T-helper 1 cell treated with Interleukin-12 subunit alpha and Interleukin-12 subunit beta and Interleukin-4 antibody, amounts not matched to agents 30 μg/mL and 1 μg/mL, for 36 hours (primary cell): Measurements from ENCODE around the gene RHBDL1.
A peak's percentile ranks its signal among the peaks of the same experiment; 100 is the strongest.

ENCODE experiments used
- H3K27ac Mint-ChIP-seq: one replicate; pipeline ENCODE4 v1.8.0; 2021; ENCODE audit warnings: mild to moderate bottlenecking, mixed read lengths
- H3K27me3 Mint-ChIP-seq: one replicate; pipeline ENCODE4 v1.8.0; 2021; ENCODE audit warnings: low read depth, mixed read lengths
- H3K36me3 Mint-ChIP-seq: one replicate; pipeline ENCODE4 v1.8.0; 2021; ENCODE audit warnings: low read depth, mixed read lengths
- H3K4me1 Mint-ChIP-seq: one replicate; pipeline ENCODE4 v1.8.0; 2021; ENCODE audit warnings: low read depth, mixed read lengths
- H3K4me3 Mint-ChIP-seq: one replicate; pipeline ENCODE4 v1.8.0; 2021; ENCODE audit warnings: mild to moderate bottlenecking, moderate library complexity, mixed read lengths
- H3K9me3 Mint-ChIP-seq: one replicate; pipeline ENCODE4 v1.8.0; 2021; ENCODE audit warnings: mixed read lengths

The RHBDL1 gene

GRCh38 chr16:659618-660017 is 15.9 kb upstream of the RHBDL1 start:
- Mint-ChIP-seq H3K36me3 (no peaks in the 10 kb centered on the region), H3K27me3 (no peaks in the 10 kb centered on the region), H3K4me3 (no peak overlapping the region), H3K27ac (no peak overlapping the region), H3K9me3 (no peaks in the 10 kb centered on the region), H3K4me1 (peaks cover 3% of the 10 kb centered on the region)

DNA sequence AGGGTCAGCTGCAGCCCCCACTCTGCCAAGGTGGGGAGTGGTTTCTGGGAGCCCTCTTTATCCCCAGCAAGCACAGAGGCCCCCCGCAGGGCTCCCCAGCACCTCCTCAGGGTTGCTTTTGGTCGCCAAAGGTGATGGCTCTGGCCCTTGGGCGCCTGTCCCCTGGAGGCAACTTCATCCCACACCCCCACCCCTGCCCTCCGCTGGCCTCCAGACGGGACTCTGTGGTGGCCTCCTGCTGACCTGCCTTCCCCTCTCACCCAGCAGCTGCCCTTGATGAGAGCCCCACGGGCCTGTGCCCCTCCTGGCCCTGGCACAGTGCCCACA is 15.4 kb upstream of the RHBDL1 start:
- no peaks in the 10 kb centered on the region for H3K27me3 Mint-ChIP-seq
- no peaks in the 10 kb centered on the region for H3K36me3 Mint-ChIP-seq
- H3K4me3 Mint-ChIP-seq, result no peak overlapping the region
- peaks cover 3% of the 10 kb centered on the region for H3K4me1 Mint-ChIP-seq
- no peaks in the 10 kb centered on the region for H3K9me3 Mint-ChIP-seq
- no peak overlapping the region for H3K27ac Mint-ChIP-seq

GRCh38 chr16:660459-661183 is 14.8 kb upstream of the RHBDL1 start:
- H3K4me1 Mint-ChIP-seq, result peaks cover 3% of the 10 kb centered on the region
- no peaks in the 10 kb centered on the region for H3K9me3 Mint-ChIP-seq
- H3K27me3 Mint-ChIP-seq, result no peaks in the 10 kb centered on the region
- no peaks in the 10 kb centered on the region for H3K36me3 Mint-ChIP-seq
- no peak overlapping the region for H3K27ac Mint-ChIP-seq
- no peak overlapping the region for H3K4me3 Mint-ChIP-seq

- peaks cover 3% of the 10 kb centered on the region for H3K4me1 Mint-ChIP-seq
- no peaks in the 10 kb centered on the region for H3K9me3 Mint-ChIP-seq
- no peaks in the 10 kb centered on the region for H3K36me3 Mint-ChIP-seq
- H3K27ac Mint-ChIP-seq, result no peak overlapping the region
- no peak overlapping the region for H3K4me3 Mint-ChIP-seq
- no peaks in the 10 kb centered on the region for H3K27me3 Mint-ChIP-seq
Measured at GRCh38 chr16:661184-661821, 14.2 kb upstream of the RHBDL1 start.

- H3K36me3 Mint-ChIP-seq, result no peaks in the 10 kb centered on the region
- H3K9me3 Mint-ChIP-seq, result no peaks in the 10 kb centered on the region
- peaks cover 3% of the 10 kb centered on the region for H3K4me1 Mint-ChIP-seq
- H3K27ac Mint-ChIP-seq, result no peak overlapping the region
- H3K27me3 Mint-ChIP-seq, result no peaks in the 10 kb centered on the region
- no peak overlapping the region for H3K4me3 Mint-ChIP-seq
Measured at GRCh38 chr16:662095-662494, 13.4 kb upstream of the RHBDL1 start.

DNA sequence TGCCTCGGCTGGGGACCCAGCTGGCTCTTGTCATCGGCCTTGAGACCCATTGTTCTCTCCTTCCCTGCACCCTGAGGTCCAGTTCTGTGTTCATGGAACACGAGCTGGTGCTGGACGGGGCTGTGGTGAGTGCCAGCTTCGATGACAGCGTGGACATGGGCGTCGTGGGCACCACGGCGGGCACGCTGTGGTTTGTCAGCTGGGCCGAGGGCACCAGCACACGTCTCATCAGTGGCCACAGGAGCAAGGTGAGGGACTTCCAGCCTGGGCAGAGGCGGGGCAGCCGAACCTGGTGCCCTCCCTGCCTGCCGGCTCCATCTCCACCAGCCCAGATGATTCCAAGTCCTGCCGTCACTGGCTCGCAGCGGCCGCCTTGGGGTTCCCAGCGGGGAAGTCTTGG is 12.9 kb upstream of the RHBDL1 start:
- H3K27ac Mint-ChIP-seq, result no peak overlapping the region
- no peaks in the 10 kb centered on the region for H3K9me3 Mint-ChIP-seq

DNA sequence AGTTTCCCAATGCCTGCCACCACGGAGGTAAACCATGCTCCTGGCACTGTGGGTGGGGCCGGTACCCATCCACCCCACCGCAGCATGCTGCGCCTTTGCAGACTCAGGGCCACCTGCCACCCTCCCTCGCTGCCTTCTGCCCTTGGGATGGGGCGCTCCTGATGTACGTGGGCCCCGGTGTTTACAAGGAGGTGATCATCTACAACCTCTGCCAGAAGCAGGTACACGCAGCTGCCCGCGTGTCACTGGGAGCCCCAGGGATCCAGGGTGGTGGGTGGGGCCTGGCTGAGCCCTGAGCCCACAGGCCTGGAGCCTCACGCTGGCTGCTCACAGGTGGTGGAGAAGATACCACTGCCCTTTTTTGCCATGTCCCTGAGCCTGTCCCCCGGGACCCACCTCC is 8.9 kb upstream of the RHBDL1 start:
- Mint-ChIP-seq H3K4me3 (no peak overlapping the region), H3K27ac (no peak overlapping the region), H3K9me3 (no peaks in the 10 kb centered on the region)

More for the DNA sequence above, 12.9 kb upstream of the RHBDL1 start:
- H3K4me1 Mint-ChIP-seq, result peaks cover 3% of the 10 kb centered on the region
- no peaks in the 10 kb centered on the region for H3K27me3 Mint-ChIP-seq
- no peak overlapping the region for H3K4me3 Mint-ChIP-seq
- no peaks in the 10 kb centered on the region for H3K36me3 Mint-ChIP-seq

GRCh38 chr16:667113-667779 is 8.2 kb upstream of the RHBDL1 start:
- Mint-ChIP-seq H3K4me1 (peaks cover 6% of the 10 kb centered on the region), H3K27ac (peak overlapping the region; percentile 82), H3K36me3 (no peaks in the 10 kb centered on the region), H3K9me3 (no peaks in the 10 kb centered on the region), H3K4me3 (peak overlapping the region; percentile 77), H3K27me3 (no peaks in the 10 kb centered on the region)

More for the DNA sequence above, 8.9 kb upstream of the RHBDL1 start:
- peaks cover 6% of the 10 kb centered on the region for H3K4me1 Mint-ChIP-seq
- no peaks in the 10 kb centered on the region for H3K36me3 Mint-ChIP-seq
- no peaks in the 10 kb centered on the region for H3K27me3 Mint-ChIP-seq

DNA sequence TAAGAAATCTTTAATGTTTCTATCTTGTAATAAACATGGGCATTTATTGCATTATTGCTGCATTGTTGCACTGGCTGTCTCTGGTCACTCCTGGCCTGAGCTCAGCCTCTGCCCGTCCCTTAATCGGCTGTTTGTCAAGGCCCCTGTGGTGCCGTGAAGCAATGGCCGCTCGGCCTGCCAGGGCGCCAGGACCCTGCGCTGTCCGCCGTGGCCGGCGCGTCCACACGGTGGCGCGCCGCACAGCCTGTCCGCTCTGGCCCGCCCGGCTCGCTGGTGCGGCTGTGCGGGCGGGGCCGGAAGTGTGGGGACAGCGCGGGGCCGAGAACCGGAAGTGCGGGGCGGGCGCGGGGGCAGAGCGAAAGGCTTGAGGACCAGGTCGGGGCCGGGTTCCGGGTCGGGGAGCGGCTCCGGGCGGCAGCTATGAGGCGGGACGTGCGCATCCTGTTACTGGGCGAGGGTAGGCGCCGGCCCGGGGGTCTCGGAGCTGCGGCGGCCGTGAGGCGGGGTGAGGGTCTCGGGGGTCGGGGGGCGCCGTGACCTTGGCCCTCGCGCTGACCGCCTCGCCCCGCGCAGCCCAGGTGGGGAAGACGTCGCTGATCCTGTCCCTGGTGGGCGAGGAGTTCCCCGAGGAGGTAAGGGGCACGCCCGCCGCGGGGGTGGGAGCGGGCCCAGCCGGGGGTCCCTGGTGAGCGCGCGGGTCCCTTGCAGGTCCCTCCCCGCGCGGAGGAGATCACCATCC is 7.5 kb upstream of the RHBDL1 start, which contains the start of gene RHOT2:
RHOT2 (plus strand) TSS at position 353 of the 739 bp plus-strand sequence; CDS start at position 421, 68 bp downstream.
- peak within 1 kb of the TSS; percentile 82 for H3K27ac Mint-ChIP-seq
- H3K36me3 Mint-ChIP-seq, result no peaks in the 10 kb centered on the region
- peak within 1 kb of the TSS; percentile 80 for H3K4me3 Mint-ChIP-seq

GRCh38 chr16:668519-669171 is 6.8 kb upstream of the RHBDL1 start:
- H3K27ac Mint-ChIP-seq, result peak overlapping the region; percentile 57
- no peaks in the 10 kb centered on the region for H3K9me3 Mint-ChIP-seq
- peaks cover 6% of the 10 kb centered on the region for H3K4me1 Mint-ChIP-seq
- H3K4me3 Mint-ChIP-seq, result peak overlapping the region; percentile 80
- no peaks in the 10 kb centered on the region for H3K36me3 Mint-ChIP-seq
- H3K27me3 Mint-ChIP-seq, result no peaks in the 10 kb centered on the region

More for the DNA sequence above, 7.5 kb upstream of the RHBDL1 start, which contains the start of gene RHOT2:
- Mint-ChIP-seq H3K9me3 (no peaks in the 10 kb centered on the region), H3K27me3 (no peaks in the 10 kb centered on the region), H3K4me1 (peaks cover 6% of the 10 kb centered on the region)

GRCh38 chr16:669666-670065 is 5.8 kb upstream of the RHBDL1 start:
- Mint-ChIP-seq H3K36me3 (no peaks in the 10 kb centered on the region), H3K9me3 (no peaks in the 10 kb centered on the region), H3K27me3 (no peaks in the 10 kb centered on the region), H3K27ac (no peak overlapping the region), H3K4me3 (peak overlapping the region; percentile 51), H3K4me1 (peaks cover 6% of the 10 kb centered on the region)

DNA sequence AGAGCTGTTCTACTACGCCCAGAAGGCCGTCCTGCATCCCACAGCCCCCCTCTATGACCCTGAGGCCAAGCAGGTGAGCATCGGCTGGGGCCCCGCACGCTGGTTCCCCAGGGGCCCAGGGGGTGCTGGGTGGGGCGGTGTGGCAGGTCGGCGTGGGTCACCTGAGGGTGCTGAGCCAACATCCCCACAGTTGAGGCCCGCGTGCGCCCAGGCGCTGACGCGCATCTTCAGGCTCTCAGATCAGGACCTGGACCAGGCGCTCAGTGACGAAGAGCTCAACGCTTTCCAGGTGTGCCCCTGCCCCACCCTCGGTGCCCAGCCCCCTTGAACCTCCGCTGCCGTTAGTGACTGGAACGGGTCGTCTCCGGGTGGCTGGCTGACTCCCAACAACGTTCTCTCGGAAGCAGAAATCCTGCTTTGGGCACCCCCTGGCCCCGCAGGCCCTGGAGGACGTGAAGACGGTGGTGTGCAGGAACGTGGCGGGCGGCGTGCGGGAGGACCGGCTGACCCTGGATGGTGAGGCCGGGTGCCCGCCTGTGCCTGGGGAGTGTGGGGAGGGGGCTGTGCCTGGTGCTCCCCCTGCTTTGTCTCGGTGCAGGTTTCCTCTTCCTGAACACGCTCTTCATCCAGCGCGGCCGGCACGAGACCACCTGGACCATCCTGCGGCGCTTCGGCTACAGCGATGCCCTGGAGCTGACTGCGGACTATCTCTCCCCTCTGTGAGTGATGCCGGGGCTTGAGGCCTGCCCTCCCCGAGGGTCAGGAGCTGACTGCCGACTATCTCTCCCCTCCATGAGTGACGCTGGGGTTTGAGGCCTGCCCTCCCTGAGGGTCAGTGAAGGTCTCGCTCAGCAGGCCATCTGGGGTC is 4.8 kb upstream of the RHBDL1 start:
- Mint-ChIP-seq H3K36me3 (no peaks in the 10 kb centered on the region), H3K4me1 (peaks cover 6% of the 10 kb centered on the region), H3K9me3 (no peaks in the 10 kb centered on the region), H3K27me3 (no peaks in the 10 kb centered on the region), H3K27ac (no peak overlapping the region), H3K4me3 (no peak overlapping the region)

- Mint-ChIP-seq H3K27me3 (no peaks in the 10 kb centered on the region), H3K27ac (no peak overlapping the region), H3K9me3 (no peaks in the 10 kb centered on the region), H3K36me3 (no peaks in the 10 kb centered on the region), H3K4me3 (no peak overlapping the region), H3K4me1 (peaks cover 6% of the 10 kb centered on the region)
Measured at GRCh38 chr16:671353-672131, 3.9 kb upstream of the RHBDL1 start.
